ENCODE results near the gene TUSC2. TPM values are rescaled to one million over a fixed set of nuclear protein-coding genes. Genes with fewer than 3 reads are reported as not detected.
A peak's percentile ranks its signal among the peaks of the same experiment; 100 is the strongest.

TUSC2 gene, protein sequence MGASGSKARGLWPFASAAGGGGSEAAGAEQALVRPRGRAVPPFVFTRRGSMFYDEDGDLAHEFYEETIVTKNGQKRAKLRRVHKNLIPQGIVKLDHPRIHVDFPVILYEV
- 17.7 and 22.0 TPM in 2 replicates for total RNA-seq

DNA sequence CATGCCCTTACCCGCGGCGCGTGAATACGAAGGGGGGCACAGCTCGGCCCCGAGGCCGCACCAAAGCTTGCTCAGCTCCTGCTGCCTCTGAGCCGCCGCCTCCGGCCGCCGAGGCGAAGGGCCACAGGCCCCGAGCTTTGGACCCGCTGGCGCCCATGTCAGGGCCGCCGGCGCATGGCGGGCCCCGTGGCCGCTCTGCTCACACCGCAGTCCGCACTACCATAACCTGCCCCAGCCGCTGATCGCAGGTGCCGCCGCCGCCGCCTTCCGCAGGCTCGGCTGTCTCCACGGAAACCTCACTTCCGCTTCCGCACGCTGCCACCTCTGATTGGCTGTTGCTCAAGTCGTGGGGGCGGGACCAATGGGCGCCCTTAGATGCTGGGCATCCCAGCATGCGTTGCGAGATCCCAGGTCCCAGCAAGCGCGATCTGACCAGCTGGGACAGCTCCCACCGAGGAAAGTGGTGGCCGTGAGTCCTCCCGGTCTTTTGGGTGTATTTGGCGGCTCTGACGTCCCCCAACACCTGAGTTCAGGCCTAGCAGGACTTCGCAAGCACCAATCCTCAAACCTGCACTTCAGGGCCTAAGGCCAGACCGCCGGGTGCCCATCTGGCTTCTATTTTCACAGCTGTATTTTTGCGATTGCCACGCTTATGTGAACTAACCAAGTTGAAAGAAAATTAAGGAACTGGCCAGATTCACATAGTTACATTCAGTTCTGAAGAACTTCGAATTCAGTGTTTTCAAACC is at the start of gene TUSC2:
TUSC2 (minus strand) TSS at position 281 of the 749 bp plus-strand sequence; CDS start at position 157, 124 bp downstream.
- DNase-seq (ENCODE audit: low read depth) = peak; percentile 97
- TF ChIP-seq CTCF (IDR thresholded peaks at IDR 0.05; ENCODE audit: insufficient read depth, low read depth, low read length) = no peak
- H3K4me3 ChIP-seq (ENCODE audit: low read depth, low read length) = peak within 1 kb of the TSS; percentile 87

DNA sequence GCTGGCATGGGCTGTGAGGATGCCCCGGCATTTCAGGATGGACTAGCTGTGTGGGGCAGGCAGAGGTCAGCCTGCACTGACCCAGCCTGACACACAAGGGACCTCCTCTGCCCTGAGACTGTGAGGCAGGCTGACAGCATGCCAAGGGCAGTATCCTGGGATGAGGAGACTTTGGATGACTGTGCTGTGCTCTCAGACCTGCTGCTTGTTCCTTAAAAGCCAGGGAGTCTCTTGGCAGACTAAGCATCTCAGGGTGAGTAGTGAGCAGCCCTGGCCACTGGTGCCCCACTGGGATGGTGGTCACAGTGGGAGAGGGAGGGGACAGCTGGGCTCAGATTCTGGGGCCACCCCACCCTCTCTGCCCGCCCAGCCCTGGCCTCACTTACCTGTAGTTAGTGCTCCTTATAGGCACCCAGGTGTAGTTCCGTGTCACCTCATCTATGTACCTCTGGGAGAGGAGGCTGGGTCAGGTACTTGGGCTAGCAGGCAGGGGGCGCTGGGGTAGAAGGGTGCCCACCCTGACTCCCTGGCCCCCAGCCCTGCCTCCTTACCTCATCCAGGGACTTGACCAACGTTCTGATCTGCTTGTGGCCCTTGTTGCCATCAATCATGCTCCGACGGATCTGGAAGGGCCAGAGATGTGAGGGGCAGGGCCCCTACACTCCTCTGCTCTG is 47.4 kb upstream of the TUSC2 start:
- H3K4me3 ChIP-seq (ENCODE audit: low read depth, low read length) = no peak overlapping the region
- DNase-seq (ENCODE audit: low read depth) = no peak
- TF ChIP-seq CTCF (IDR thresholded peaks at IDR 0.05; ENCODE audit: insufficient read depth, low read depth, low read length) = no peak

DNA sequence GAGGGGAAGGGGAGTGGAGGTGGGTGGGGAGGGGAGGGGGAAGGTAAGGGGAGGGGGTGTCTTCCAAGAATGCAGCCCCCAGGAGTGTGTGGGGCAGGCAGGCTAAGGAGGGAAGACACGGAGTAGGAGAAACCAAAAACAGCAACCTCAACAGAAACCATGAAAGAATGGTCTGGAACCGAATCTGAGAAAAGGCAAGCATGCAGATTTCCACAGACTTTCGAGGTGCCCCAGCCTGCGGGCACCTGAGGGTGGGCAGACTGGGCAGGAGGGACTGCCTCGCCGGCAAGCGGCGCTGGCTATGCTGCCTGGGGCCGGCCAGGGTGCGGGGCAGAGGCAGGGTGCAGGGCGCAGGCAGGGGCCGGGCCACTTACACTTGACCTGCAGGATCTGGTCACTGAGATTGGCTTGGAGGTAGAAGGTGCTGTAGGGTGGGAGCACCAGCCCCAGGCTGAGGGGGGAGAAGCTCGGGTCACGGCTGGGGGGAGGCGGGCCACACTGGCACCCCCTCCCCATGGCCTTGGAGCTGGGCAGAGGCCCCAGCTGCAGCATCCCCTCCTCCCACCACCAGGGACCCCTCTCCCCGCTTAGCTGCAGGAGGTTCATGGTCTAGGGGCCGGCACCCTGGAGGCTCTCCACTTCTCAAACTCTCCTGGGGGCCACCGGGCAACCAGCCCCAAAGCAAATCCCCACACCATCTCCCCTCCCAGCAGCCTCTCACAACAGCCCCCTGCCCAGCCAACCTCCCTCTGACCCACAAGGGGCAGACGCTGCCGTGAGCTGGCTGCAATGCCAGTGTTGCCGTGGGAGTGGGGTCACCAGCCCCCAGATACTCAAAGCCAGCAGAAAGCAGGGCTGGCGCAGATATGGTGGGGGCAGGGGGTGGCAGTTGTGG is 46.6 kb upstream of the TUSC2 start:
- no peak overlapping the region for H3K4me3 ChIP-seq (ENCODE audit: low read depth, low read length)
- DNase-seq (ENCODE audit: low read depth) = no peak

GRCh38 chr3:50373146-50374051 is 45.4 kb upstream of the TUSC2 start:
- no peak overlapping the region for H3K4me3 ChIP-seq (ENCODE audit: low read depth, low read length)
- no peak for DNase-seq (ENCODE audit: low read depth)
- TF ChIP-seq CTCF (IDR thresholded peaks at IDR 0.05; ENCODE audit: insufficient read depth, low read depth, low read length) = no peak

More for the DNA sequence above, 46.6 kb upstream of the TUSC2 start:
- TF ChIP-seq CTCF (IDR thresholded peaks at IDR 0.05; ENCODE audit: insufficient read depth, low read depth, low read length) = no peak

- no peak for TF ChIP-seq CTCF (IDR thresholded peaks at IDR 0.05; ENCODE audit: insufficient read depth, low read depth, low read length)
- H3K4me3 ChIP-seq (ENCODE audit: low read depth, low read length) = no peak overlapping the region
- no peak for DNase-seq (ENCODE audit: low read depth)
These were observed 44.3 kb upstream of the TUSC2 start for GRCh38 chr3:50372349-50372748.
